Loucy (cell line): Measurements from ENCODE around the gene MRPL50.

ENCODE experiments used
- H2AFZ ChIP-seq: fragments of 200-600 bp; sonication (generic); 2 replicates; pipeline ENCODE4 v1.6.0; 2016; ENCODE audit warnings: antibody characterized with exemption, mild to moderate bottlenecking, low read length, moderate library complexity
- H3F3A ChIP-seq: fragments of 200-600 bp; 2 replicates; pipeline ENCODE4 v1.6.0; 2016; ENCODE audit warnings: antibody characterized with exemption, low read depth, mild to moderate bottlenecking
- H3K27me3 ChIP-seq: fragments of 200-600 bp; sonication (generic); 2 replicates; pipeline ENCODE4 v1.6.1; 2014; ENCODE audit warnings: low read length, mild to moderate bottlenecking; ENCODE audit not compliant: insufficient read depth, poor library complexity, severe bottlenecking
- H3K36me3 ChIP-seq: fragments of 200-600 bp; sonication (generic); 2 replicates; pipeline ENCODE4 v1.6.1; 2016; ENCODE audit warnings: low read length; ENCODE audit not compliant: insufficient read depth
- H3K4me1 ChIP-seq: fragments of 200-600 bp; sonication (generic); 2 replicates; pipeline ENCODE4 v1.5.1; 2014; ENCODE audit warnings: low read length, mild to moderate bottlenecking; ENCODE audit not compliant: insufficient read depth, poor library complexity, severe bottlenecking
- H3K4me2 ChIP-seq: fragments of 200-600 bp; sonication (generic); 2 replicates; pipeline ENCODE4 v1.6.0; 2014; ENCODE audit warnings: antibody characterized with exemption, low read length, low read depth, mild to moderate bottlenecking; ENCODE audit not compliant: poor library complexity, severe bottlenecking
- H3K4me3 ChIP-seq: fragments of 200-600 bp; sonication (generic); 2 replicates; pipeline ENCODE4 v1.5.1; 2014; ENCODE audit warnings: low read length, mild to moderate bottlenecking, mixed read lengths; ENCODE audit not compliant: poor library complexity, severe bottlenecking
- H3K79me2 ChIP-seq: fragments of 200-600 bp; sonication (generic); 2 replicates; pipeline ENCODE4 v1.6.1; 2014; ENCODE audit warnings: low read length; ENCODE audit not compliant: insufficient read depth
- H3K9ac ChIP-seq: fragments of 200-600 bp; sonication (generic); 2 replicates; pipeline ENCODE4 v1.6.0; 2014; ENCODE audit warnings: mild to moderate bottlenecking, low read depth, low read length, moderate library complexity; ENCODE audit not compliant: poor library complexity, severe bottlenecking
- H3K9me2 ChIP-seq: fragments of 200-600 bp; sonication (generic); replicated peaks from 2 replicates; pipeline ENCODE4 v1.6.1; 2016; ENCODE audit warnings: low read depth, low read length, mixed read lengths
- H3K9me3 ChIP-seq: fragments of 200-600 bp; sonication (generic); 2 replicates; pipeline ENCODE4 v1.6.1; 2014; ENCODE audit warnings: mild to moderate bottlenecking, antibody characterized with exemption, low read length, low read depth; ENCODE audit not compliant: insufficient read depth
- H4K20me1 ChIP-seq: fragments of 200-600 bp; sonication (generic); 2 replicates; pipeline ENCODE4 v1.6.0; 2014; ENCODE audit warnings: antibody characterized with exemption, low read length, mild to moderate bottlenecking; ENCODE audit not compliant: insufficient read depth, poor library complexity, severe bottlenecking
- CTCF ChIP-seq: fragments of 200-600 bp; sonication (generic); conservative IDR thresholded peaks from 2 replicates; pipeline ENCODE4 v1.5.1; 2014; ENCODE audit warnings: mild to moderate bottlenecking, antibody characterized with exemption, low read length
- EZH2phosphoT487 ChIP-seq: fragments of 200-600 bp; IDR thresholded peaks from 2 replicates; pipeline ENCODE4 v1.6.1; 2018; ENCODE audit warnings: antibody characterized with exemption, mild to moderate bottlenecking, moderate library complexity, borderline replicate concordance

MRPL50 gene

GRCh38 chr9:101443364-101443771 is 45.0 kb upstream of the MRPL50 start:
- Histone ChIP-seq H3F3A (no peaks in the 10 kb centered on the region), H3K9ac (no peak overlapping the region), H3K79me2 (no peaks in the 10 kb centered on the region), H3K9me3 (no peaks in the 10 kb centered on the region), H3K9me2 (no peaks in the 10 kb centered on the region), H3K27me3 (no peaks in the 10 kb centered on the region), H3K4me3 (no peak overlapping the region), H3K36me3 (no peaks in the 10 kb centered on the region), H4K20me1 (no peaks in the 10 kb centered on the region), H2AFZ (no peak overlapping the region), H3K4me1 (no peaks in the 10 kb centered on the region), H3K4me2 (no peak overlapping the region)
- TF ChIP-seq CTCF, result no peak
- TF ChIP-seq EZH2phosphoT487, result no peak

DNA sequence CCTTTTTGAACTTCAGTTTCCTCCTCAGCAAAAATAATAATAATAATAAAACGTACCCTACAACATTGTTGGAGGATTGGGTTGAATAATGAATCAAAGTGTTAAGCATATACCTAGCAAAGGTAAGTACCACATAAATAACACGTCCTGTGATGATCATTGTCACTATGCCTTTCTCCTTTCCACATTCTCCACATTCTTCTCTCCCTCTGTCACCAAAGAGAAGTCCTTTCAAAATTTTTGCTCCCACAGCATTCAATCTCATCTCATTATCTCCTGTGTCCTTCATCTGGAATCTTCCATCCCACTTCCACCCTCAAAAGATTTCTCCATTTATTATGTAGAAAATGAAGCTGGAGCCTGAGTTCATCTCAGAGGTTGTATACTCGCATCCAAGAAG is 44.3 kb upstream of the MRPL50 start:
- no peak overlapping the region for H3K4me3 ChIP-seq
- no peaks in the 10 kb centered on the region for H3K79me2 ChIP-seq
- H3K27me3 ChIP-seq, result no peaks in the 10 kb centered on the region
- H3K9ac ChIP-seq, result no peak overlapping the region
- H3K4me2 ChIP-seq, result no peak overlapping the region
- H3K36me3 ChIP-seq, result no peaks in the 10 kb centered on the region
- H4K20me1 ChIP-seq, result no peaks in the 10 kb centered on the region
- no peaks in the 10 kb centered on the region for H3K9me3 ChIP-seq
- H3K4me1 ChIP-seq, result no peaks in the 10 kb centered on the region
- no peak overlapping the region for H2AFZ ChIP-seq
- H3F3A ChIP-seq, result no peaks in the 10 kb centered on the region
- no peaks in the 10 kb centered on the region for H3K9me2 ChIP-seq
- TF ChIP-seq CTCF (no peak), EZH2phosphoT487 (no peak)

DNA sequence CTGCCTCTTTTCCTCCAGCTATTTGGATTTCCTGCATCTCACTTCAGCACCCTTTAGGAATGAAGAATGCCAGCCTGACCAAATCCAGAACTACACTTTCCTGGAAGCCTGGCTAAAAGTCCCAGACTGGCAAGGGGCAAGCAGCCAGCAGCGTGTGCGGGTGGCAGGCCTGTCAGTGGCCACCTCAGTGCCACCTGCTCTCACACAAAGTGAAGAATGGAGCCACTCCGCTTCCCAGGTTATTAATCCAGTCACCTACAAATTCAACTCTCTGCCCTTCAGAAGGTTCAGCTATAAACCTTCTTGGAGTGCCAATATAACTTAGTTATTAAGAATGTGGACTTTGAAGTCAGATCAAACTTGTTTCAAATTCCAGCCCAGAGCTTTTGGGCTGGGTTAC is 43.9 kb upstream of the MRPL50 start:
- no peak overlapping the region for H2AFZ ChIP-seq

More for the DNA sequence above, 43.9 kb upstream of the MRPL50 start:
- Histone ChIP-seq H3F3A (no peaks in the 10 kb centered on the region), H3K27me3 (no peaks in the 10 kb centered on the region), H3K79me2 (no peaks in the 10 kb centered on the region), H3K36me3 (no peaks in the 10 kb centered on the region), H4K20me1 (no peaks in the 10 kb centered on the region), H3K9me3 (no peaks in the 10 kb centered on the region), H3K4me3 (no peak overlapping the region), H3K9ac (no peak overlapping the region), H3K9me2 (no peaks in the 10 kb centered on the region), H3K4me1 (no peaks in the 10 kb centered on the region), H3K4me2 (no peak overlapping the region)
- TF ChIP-seq CTCF (no peak), EZH2phosphoT487 (no peak)
